Measurements from ENCODE around the gene PLEKHM2.
"Not testable (repeated sequence)": the region's sequence is repeated elsewhere in the genome, so short reads cannot be mapped to it uniquely, and the experiment has no call there.

The PLEKHM2 gene

DNA sequence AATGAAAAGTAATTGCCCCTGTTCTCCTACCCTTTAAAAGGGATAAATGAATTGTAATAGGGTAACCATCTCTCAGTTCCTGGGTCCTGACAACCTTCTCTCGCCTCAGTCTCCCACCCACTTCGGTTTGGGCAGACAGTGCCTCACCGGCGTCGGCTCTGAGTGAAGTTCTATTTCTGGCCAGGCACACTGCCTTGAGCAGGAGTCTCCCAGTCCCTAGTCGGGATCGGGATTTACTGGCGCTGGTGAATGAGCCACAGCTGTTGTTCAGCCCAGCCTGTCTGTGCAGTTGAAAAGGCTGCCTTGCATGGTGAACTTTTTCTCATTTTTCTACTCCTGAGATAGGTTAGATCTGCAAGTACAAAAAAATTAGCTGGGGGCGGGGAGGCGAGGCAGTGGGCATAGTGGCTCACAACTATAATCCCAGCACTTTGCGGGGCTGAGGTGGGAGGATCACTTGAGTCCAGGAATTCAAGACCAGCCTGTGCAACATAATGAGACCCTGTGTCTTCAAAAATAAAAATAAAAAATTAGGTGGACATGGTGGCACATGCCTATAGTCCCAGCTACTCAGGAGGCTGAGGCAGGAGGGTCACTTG lies 7.4 kb downstream of the PLEKHM2 start:
- no peaks in the 10 kb centered on the region for H3K27me3 ChIP-seq (replicated peaks; ENCODE audit: control insufficient read depth, insufficient read depth, low read length)
- no peak for DNase-seq (ENCODE audit: extremely low read depth, insufficient read length)

DNA sequence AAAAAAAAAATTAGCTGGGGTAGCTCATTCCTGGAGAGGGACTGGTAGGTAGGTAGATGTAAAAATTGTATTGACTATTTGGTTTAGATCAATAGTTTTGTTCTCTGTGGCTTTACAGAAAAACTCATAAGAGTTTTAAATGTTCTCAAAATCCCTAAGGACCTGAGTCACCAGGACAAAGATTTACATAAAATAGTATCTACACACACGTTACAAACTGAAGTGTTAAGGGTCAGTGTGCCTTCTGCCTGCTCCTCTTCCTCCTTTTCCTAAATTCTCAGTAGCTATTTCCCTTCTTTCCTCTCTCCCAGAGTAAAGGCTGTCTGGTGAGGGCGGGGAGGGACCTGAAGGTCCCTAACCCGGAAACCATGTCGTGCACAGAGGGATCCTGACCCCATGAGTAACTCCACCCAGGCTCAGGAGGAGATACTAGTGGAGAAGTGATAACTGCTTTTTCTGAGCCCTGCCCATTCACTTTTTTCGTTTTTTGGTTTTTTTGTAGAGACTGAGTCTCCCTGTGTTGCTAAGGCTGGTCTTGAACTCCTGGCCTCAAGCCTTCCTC lies 8.1 kb downstream of the PLEKHM2 start:
- Histone ChIP-seq H3K36me3 (ENCODE audit: control insufficient read depth, insufficient read depth, low read length) (no peaks in the 10 kb centered on the region; the same call in none of the 2 replicates), H3K27me3 (replicated peaks; ENCODE audit: control insufficient read depth, insufficient read depth, low read length) (no peaks in the 10 kb centered on the region), H3K4me3 (replicated peaks; ENCODE audit: low read depth, low read length) (no peak overlapping the region)
- no peak for DNase-seq (ENCODE audit: extremely low read depth, insufficient read length)
- TF ChIP-seq, protein P1, sequence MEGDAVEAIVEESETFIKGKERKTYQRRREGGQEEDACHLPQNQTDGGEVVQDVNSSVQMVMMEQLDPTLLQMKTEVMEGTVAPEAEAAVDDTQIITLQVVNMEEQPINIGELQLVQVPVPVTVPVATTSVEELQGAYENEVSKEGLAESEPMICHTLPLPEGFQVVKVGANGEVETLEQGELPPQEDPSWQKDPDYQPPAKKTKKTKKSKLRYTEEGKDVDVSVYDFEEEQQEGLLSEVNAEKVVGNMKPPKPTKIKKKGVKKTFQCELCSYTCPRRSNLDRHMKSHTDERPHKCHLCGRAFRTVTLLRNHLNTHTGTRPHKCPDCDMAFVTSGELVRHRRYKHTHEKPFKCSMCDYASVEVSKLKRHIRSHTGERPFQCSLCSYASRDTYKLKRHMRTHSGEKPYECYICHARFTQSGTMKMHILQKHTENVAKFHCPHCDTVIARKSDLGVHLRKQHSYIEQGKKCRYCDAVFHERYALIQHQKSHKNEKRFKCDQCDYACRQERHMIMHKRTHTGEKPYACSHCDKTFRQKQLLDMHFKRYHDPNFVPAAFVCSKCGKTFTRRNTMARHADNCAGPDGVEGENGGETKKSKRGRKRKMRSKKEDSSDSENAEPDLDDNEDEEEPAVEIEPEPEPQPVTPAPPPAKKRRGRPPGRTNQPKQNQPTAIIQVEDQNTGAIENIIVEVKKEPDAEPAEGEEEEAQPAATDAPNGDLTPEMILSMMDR (IDR thresholded peaks at IDR 0.05; ENCODE audit: insufficient read depth, low read length, poor library complexity, severe bottlenecking) = no peak

More for the DNA sequence above, 7.4 kb downstream of the PLEKHM2 start:
- TF ChIP-seq, protein P1 (IDR thresholded peaks at IDR 0.05; ENCODE audit: insufficient read depth, low read length, poor library complexity, severe bottlenecking) = no peak
- H3K36me3 ChIP-seq (ENCODE audit: control insufficient read depth, insufficient read depth, low read length) = no peaks in the 10 kb centered on the region; the same call in none of the 2 replicates
- H3K4me3 ChIP-seq (replicated peaks; ENCODE audit: low read depth, low read length) = no peak overlapping the region

DNA sequence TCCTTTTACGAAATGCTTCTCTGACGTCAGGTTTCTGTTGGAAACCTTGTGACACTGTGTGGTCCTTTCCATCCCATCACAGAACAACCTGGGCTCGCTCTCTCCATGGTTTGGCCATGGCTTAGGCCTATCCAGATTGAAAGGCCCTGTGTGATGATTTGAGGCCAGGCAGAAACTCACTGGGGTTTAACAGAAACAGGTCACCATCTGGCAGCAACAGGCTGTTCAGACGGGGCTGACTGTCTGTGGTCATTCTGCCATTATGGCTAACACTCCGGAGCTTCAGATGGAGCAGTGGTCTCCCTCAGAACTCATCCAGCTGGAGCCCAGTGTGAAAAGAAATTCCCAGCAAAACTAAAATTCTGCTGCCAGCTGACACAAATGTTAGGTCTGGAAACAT lies 9.3 kb downstream of the PLEKHM2 start:
- DNase-seq (ENCODE audit: extremely low read depth, insufficient read length) = no peak
- Histone ChIP-seq H3K27me3 (replicated peaks; ENCODE audit: control insufficient read depth, insufficient read depth, low read length) (no peaks in the 10 kb centered on the region), H3K4me3 (replicated peaks; ENCODE audit: low read depth, low read length) (no peak overlapping the region), H3K36me3 (ENCODE audit: control insufficient read depth, insufficient read depth, low read length) (no peaks in the 10 kb centered on the region; the same call in none of the 2 replicates)
- TF ChIP-seq, protein P1 (IDR thresholded peaks at IDR 0.05; ENCODE audit: insufficient read depth, low read length, poor library complexity, severe bottlenecking) = no peak

DNA sequence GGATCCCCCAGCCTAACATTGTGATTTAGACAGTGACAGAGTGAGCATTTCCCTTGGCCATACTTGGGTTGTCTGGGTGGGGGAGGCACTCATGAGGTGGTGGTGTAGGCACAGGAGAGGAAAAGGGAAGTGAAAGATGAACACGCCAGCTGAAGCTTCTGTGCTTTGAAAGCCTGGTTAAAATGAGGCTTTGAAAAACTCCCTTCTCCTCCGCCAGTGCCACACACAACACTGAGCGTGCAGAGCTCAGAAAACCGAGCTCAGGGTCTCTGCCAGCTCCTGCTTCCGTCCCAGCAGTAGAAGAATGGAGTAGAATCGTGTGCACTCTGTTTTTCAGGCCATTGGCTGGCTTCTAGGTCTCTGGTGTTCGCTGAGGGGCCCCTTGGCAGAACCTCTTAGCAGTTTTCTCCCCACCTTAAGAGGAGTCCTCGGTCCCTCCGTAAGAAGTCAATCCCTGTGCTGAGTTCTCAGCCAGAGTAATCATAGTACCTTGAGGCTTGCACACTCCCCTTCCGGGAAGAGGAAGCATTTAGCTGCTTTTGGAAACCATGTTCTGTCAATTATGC lies 12.9 kb downstream of the PLEKHM2 start:
- peak; percentile 75 for DNase-seq (ENCODE audit: extremely low read depth, insufficient read length)
- Histone ChIP-seq H3K36me3 (ENCODE audit: control insufficient read depth, insufficient read depth, low read length) (0 out of 2 replicates have a peak, but pooled peaks cover 3% of the 10 kb centered on the region), H3K27me3 (replicated peaks; ENCODE audit: control insufficient read depth, insufficient read depth, low read length) (no peaks in the 10 kb centered on the region), H3K4me3 (replicated peaks; ENCODE audit: low read depth, low read length) (peak overlapping the region; percentile 52)
- TF ChIP-seq, protein P1 (IDR thresholded peaks at IDR 0.05; ENCODE audit: insufficient read depth, low read length, poor library complexity, severe bottlenecking) = no peak

DNA sequence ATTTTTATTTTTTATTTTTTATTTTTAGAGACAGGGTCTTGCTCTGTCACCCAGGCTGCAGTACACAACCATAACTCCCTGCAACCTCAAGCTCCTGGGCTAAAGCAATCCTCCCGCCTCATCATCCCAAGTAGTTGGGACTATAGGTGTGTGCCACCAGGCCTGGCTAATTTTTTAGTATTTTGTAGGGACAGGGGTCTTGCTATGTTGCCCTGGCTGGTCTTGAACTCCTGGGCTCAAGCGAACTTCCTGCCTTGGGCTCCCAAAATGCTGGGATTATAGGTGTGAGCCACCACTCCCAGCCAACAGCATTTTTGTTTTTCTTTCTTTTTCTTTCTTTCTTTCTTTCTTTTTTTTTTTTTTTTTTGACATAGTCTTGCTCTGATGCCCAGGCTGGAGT lies 14.1 kb downstream of the PLEKHM2 start:
- DNase-seq (ENCODE audit: extremely low read depth, insufficient read length) = no peak
- TF ChIP-seq, protein P1 (IDR thresholded peaks at IDR 0.05; ENCODE audit: insufficient read depth, low read length, poor library complexity, severe bottlenecking) = no peak
- no peak overlapping the region for H3K4me3 ChIP-seq (replicated peaks; ENCODE audit: low read depth, low read length)
- H3K27me3 ChIP-seq (replicated peaks; ENCODE audit: control insufficient read depth, insufficient read depth, low read length) = no peaks in the 10 kb centered on the region
- 0 out of 2 replicates have a peak, but pooled peaks cover 3% of the 10 kb centered on the region for H3K36me3 ChIP-seq (ENCODE audit: control insufficient read depth, insufficient read depth, low read length)

DNA sequence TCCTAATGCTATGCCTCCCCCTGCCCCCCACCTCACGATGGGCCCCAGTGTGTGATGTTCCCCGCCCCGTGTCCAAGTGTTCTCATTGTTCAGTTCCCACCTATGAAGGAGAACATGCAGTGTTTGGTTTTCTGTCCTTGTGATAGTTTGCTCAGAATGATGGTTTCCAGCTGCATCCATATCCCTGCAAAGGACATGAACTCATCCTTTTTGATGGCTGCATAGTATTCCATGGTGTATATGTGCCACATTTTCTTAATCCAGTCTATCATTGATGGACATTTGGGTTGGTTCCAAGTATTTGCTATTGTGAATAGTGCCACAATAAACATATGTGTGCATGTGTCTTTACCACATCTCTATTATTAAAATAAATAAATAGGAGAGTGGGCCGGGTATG lies 15.2 kb downstream of the PLEKHM2 start:
- H3K4me3 ChIP-seq (replicated peaks; ENCODE audit: low read depth, low read length); H3K27me3 ChIP-seq (replicated peaks; ENCODE audit: control insufficient read depth, insufficient read depth, low read length); H3K36me3 ChIP-seq (ENCODE audit: control insufficient read depth, insufficient read depth, low read length); DNase-seq (ENCODE audit: extremely low read depth, insufficient read length): not testable (repeated sequence)

All from GM06990 (cell line).